Measurements from ENCODE around the gene THSD8.

DNA sequence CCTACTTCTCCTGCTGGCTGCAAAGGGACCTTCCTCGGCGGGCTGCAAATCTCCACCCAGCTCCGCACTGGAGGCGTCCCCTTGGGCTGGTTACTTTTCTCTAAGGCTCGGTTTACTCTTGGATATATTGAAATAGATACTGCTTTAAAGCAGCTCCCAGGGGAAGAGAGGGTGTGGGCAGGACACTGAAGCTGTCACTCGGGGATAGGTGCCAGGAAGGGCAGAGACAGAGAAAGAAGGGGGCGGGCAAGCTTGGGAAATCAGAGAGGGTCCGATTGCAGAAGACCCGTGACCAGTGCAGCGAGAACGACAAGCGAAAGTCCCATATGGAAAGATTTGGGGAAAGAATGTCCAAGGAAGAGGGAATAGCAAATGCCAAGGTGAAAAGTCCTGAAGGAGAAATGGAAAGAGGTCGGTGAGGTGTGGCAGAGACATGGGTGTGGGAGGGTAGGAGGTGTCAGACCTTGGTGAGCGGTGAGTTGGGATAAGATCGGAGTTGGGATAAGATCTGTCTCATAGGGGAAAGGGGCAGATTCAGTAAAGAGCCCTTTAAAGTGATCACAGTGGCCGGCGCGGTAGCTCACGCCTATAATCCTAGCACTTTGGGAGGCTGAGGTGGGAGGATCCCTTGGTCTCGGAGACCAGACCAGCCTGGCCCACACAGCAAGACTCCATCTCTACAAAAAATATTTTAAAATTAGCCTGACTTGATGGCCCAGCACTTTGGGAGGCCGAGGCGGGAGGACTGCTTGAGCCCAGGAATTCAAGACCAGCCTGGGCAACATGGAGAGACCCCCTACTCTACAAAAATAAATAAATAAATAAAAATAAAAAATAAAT lies 618 bp downstream of the THSD8 start:
- TF ChIP-seq, protein P1, sequence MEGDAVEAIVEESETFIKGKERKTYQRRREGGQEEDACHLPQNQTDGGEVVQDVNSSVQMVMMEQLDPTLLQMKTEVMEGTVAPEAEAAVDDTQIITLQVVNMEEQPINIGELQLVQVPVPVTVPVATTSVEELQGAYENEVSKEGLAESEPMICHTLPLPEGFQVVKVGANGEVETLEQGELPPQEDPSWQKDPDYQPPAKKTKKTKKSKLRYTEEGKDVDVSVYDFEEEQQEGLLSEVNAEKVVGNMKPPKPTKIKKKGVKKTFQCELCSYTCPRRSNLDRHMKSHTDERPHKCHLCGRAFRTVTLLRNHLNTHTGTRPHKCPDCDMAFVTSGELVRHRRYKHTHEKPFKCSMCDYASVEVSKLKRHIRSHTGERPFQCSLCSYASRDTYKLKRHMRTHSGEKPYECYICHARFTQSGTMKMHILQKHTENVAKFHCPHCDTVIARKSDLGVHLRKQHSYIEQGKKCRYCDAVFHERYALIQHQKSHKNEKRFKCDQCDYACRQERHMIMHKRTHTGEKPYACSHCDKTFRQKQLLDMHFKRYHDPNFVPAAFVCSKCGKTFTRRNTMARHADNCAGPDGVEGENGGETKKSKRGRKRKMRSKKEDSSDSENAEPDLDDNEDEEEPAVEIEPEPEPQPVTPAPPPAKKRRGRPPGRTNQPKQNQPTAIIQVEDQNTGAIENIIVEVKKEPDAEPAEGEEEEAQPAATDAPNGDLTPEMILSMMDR (IDR thresholded peaks at IDR 0.05 in 8 of 11, conservative IDR thresholded peaks at IDR 0.05 in 3 of 11), result no peak
- TF ChIP-seq POLR2AphosphoS5 (IDR thresholded peaks at IDR 0.05) (no peak), POLR2A (IDR thresholded peaks at IDR 0.05) (no peak)
